ENCODE data around the gene PLPPR4.

- TF ChIP-seq CTCF (IDR thresholded peaks at IDR 0.05) (no peak), POLR2A (IDR thresholded peaks at IDR 0.05) (no peak), EP300 (IDR thresholded peaks at IDR 0.05) (no peak)
Measured at GRCh38 chr1:99227056-99227897, 37.0 kb upstream of the PLPPR4 start.
